HepG2 (cell line): ENCODE measurements around the gene CBFA2T2. TPM values are rescaled to one million over a fixed set of nuclear protein-coding genes. Genes with fewer than 3 reads are reported as not detected.

ENCODE experiments used
- EHMT2 ChIP-seq: fragments of 200-600 bp; sonication (generic); IDR thresholded peaks from 2 replicates; pipeline ENCODE4 v1.7.0; 2017; ENCODE audit warnings: antibody characterized with exemption, low read depth, low read length, borderline replicate concordance
- HNRNPL ChIP-seq: fragments of 200-400 bp; formaldehyde crosslinking; IDR thresholded peaks from 2 replicates; pipeline ENCODE4 v1.6.1; 2017; ENCODE audit warnings: mild to moderate bottlenecking, low read depth, low read length
- MLLT10 ChIP-seq: sonication (generic); formaldehyde crosslinking; IDR thresholded peaks from 2 replicates; pipeline ENCODE4 v1.4.0; 2020; ENCODE audit warnings: missing genetic modification reagents
- PITX1 ChIP-seq: sonication (generic); formaldehyde crosslinking; IDR thresholded peaks from 2 replicates; pipeline ENCODE4 v1.5.1; 2020; ENCODE audit warnings: mild to moderate bottlenecking, missing genetic modification reagents
- SCMH1 ChIP-seq: sonication (generic); formaldehyde crosslinking; IDR thresholded peaks from 2 replicates; pipeline ENCODE4 v1.9.0; 2021; ENCODE audit warnings: missing genetic modification reagents, mild to moderate bottlenecking, borderline replicate concordance
- TAF1 ChIP-seq: sonication (generic); formaldehyde crosslinking; IDR thresholded peaks from 2 replicates; pipeline ENCODE4 v1.4.0; 2020; ENCODE audit warnings: missing genetic modification reagents
- ZC3H13 ChIP-seq: sonication (generic); formaldehyde crosslinking; IDR thresholded peaks from 2 replicates; pipeline ENCODE4 v1.8.1; 2023; ENCODE audit warnings: mild to moderate bottlenecking, missing genetic modification reagents, moderate library complexity
- ZNF230 ChIP-seq: sonication (generic); formaldehyde crosslinking; IDR thresholded peaks from 2 replicates; pipeline ENCODE4 v1.4.0; 2020; ENCODE audit warnings: mild to moderate bottlenecking, missing genetic modification reagents
- ZNF296 ChIP-seq: sonication (generic); formaldehyde crosslinking; conservative IDR thresholded peaks from 2 replicates; pipeline ENCODE4 v1.5.0; 2020; ENCODE audit warnings: mild to moderate bottlenecking, missing genetic modification reagents
- polyA plus RNA-seq, 8 experiments: library from polyadenylated mRNA; depleted of rRNA in 3 of 8; stranded (reverse) in 7 of 8; unstranded in 1 of 8; fragments of >200 nt; fragmentation: Illumina TruSeq in 4 of 8; extraction: Trizol in 4 of 8; gene quantifications; 2 replicates each; pipeline versions ENCODE4 v1.2.1 to v1.2.3, GENCODE V29; 2011 to 2016; ENCODE audit warnings: low read depth in 4 of 8, missing spikeins in 1 of 8, mixed read lengths in 1 of 8; ENCODE audit not compliant: insufficient read depth in 1 of 8
- total RNA-seq, 5 experiments: library from RNA; depleted of rRNA; stranded (reverse); fragments of >200 nt; fragmentation: Illumina TruSeq; extraction: Trizol; gene quantifications; 2 replicates each; pipeline ENCODE4 v1.2.3, GENCODE V29; 2016; ENCODE audit warnings: low read depth in 1 of 5
- TF ChIP-seq, protein P1 (sequence below): sonication (generic); formaldehyde crosslinking; IDR thresholded peaks from 2 replicates; pipeline ENCODE4 v1.4.0; 2020; ENCODE audit warnings: mild to moderate bottlenecking, missing genetic modification reagents
- TF ChIP-seq, protein P2 (sequence below): sonication (generic); formaldehyde crosslinking; IDR thresholded peaks from 2 replicates; pipeline ENCODE4 v1.4.0; 2020; ENCODE audit warnings: missing genetic modification reagents
- TF ChIP-seq, protein P3 (sequence below): sonication (generic); formaldehyde crosslinking; IDR thresholded peaks from 2 replicates; pipeline ENCODE4 v1.4.0; 2020; ENCODE audit warnings: missing genetic modification reagents
- TF ChIP-seq, protein P4 (sequence below): sonication (generic); formaldehyde crosslinking; IDR thresholded peaks from 2 replicates; pipeline ENCODE4 v1.8.0; 2022; ENCODE audit warnings: mild to moderate bottlenecking, missing genetic modification reagents; ENCODE audit not compliant: insufficient replicate concordance

CBFA2T2 gene
- total and polyA plus RNA-seq, 2 of the 13 experiments (the other 11 are each of a cell fraction or from before 2014, with no cell fraction given): 6.3 to 21.2 TPM

DNA sequence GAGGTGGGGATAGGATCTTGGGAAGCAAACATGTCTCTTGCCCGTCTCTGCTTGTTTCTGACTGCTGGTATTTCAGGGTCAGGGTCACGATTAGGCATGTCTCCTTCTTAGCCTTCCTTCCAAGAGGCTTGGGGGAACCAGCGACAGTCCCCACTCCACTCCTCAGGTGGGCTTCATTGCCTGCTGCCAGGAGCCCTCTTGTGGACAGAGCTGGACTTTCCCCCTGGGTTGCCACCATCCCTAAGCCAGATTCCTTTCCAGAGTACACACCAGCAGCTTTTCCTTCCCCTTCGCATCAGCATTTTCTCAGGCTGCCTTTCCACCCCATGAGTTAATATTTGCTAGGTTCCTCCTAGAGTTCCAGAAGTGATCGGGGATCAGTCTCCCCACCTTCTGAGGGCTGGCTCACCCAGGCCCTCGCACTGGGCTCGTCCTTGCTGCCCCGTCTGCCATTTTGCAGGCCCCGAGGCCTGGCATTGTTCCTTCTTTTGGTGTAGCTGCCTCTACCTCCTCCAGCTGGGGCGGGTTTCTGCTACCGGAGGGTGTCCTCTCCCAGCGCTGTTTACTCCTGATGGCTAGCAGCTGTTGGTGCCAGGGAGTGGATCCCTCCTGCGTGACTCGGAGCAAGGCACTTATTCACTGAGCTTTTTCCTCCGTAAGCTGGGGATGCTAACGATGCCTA lies 163.5 kb downstream of the CBFA2T2 start (continued):
- TF ChIP-seq, protein P1, sequence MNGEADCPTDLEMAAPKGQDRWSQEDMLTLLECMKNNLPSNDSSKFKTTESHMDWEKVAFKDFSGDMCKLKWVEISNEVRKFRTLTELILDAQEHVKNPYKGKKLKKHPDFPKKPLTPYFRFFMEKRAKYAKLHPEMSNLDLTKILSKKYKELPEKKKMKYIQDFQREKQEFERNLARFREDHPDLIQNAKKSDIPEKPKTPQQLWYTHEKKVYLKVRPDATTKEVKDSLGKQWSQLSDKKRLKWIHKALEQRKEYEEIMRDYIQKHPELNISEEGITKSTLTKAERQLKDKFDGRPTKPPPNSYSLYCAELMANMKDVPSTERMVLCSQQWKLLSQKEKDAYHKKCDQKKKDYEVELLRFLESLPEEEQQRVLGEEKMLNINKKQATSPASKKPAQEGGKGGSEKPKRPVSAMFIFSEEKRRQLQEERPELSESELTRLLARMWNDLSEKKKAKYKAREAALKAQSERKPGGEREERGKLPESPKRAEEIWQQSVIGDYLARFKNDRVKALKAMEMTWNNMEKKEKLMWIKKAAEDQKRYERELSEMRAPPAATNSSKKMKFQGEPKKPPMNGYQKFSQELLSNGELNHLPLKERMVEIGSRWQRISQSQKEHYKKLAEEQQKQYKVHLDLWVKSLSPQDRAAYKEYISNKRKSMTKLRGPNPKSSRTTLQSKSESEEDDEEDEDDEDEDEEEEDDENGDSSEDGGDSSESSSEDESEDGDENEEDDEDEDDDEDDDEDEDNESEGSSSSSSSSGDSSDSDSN (CRISPR knock-in tag): no peak; the same call in 1 of the 2 replicates
- no peak for TF ChIP-seq HNRNPL
- 0 out of 2 replicates have a peak, but pooled peaks have one; percentile 29 for TF ChIP-seq ZNF230 (CRISPR knock-in tag)
- TF ChIP-seq PITX1 (CRISPR knock-in tag): 0 out of 2 replicates have a peak, but pooled peaks have one; percentile 65
- TF ChIP-seq ZNF296 (CRISPR knock-in tag): no peak
- TF ChIP-seq, protein P2, sequence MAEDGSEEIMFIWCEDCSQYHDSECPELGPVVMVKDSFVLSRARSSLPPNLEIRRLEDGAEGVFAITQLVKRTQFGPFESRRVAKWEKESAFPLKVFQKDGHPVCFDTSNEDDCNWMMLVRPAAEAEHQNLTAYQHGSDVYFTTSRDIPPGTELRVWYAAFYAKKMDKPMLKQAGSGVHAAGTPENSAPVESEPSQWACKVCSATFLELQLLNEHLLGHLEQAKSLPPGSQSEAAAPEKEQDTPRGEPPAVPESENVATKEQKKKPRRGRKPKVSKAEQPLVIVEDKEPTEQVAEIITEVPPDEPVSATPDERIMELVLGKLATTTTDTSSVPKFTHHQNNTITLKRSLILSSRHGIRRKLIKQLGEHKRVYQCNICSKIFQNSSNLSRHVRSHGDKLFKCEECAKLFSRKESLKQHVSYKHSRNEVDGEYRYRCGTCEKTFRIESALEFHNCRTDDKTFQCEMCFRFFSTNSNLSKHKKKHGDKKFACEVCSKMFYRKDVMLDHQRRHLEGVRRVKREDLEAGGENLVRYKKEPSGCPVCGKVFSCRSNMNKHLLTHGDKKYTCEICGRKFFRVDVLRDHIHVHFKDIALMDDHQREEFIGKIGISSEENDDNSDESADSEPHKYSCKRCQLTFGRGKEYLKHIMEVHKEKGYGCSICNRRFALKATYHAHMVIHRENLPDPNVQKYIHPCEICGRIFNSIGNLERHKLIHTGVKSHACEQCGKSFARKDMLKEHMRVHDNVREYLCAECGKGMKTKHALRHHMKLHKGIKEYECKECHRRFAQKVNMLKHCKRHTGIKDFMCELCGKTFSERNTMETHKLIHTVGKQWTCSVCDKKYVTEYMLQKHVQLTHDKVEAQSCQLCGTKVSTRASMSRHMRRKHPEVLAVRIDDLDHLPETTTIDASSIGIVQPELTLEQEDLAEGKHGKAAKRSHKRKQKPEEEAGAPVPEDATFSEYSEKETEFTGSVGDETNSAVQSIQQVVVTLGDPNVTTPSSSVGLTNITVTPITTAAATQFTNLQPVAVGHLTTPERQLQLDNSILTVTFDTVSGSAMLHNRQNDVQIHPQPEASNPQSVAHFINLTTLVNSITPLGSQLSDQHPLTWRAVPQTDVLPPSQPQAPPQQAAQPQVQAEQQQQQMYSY (CRISPR knock-in tag): no peak
- no peak for TF ChIP-seq EHMT2
- TF ChIP-seq MLLT10 (CRISPR knock-in tag): no peak
- TF ChIP-seq SCMH1 (CRISPR knock-in tag): no peak
- TF ChIP-seq ZC3H13 (CRISPR knock-in tag): peak; percentile 25; the same call in 1 of the 2 replicates
- TF ChIP-seq TAF1: no peak
- TF ChIP-seq, protein P3, sequence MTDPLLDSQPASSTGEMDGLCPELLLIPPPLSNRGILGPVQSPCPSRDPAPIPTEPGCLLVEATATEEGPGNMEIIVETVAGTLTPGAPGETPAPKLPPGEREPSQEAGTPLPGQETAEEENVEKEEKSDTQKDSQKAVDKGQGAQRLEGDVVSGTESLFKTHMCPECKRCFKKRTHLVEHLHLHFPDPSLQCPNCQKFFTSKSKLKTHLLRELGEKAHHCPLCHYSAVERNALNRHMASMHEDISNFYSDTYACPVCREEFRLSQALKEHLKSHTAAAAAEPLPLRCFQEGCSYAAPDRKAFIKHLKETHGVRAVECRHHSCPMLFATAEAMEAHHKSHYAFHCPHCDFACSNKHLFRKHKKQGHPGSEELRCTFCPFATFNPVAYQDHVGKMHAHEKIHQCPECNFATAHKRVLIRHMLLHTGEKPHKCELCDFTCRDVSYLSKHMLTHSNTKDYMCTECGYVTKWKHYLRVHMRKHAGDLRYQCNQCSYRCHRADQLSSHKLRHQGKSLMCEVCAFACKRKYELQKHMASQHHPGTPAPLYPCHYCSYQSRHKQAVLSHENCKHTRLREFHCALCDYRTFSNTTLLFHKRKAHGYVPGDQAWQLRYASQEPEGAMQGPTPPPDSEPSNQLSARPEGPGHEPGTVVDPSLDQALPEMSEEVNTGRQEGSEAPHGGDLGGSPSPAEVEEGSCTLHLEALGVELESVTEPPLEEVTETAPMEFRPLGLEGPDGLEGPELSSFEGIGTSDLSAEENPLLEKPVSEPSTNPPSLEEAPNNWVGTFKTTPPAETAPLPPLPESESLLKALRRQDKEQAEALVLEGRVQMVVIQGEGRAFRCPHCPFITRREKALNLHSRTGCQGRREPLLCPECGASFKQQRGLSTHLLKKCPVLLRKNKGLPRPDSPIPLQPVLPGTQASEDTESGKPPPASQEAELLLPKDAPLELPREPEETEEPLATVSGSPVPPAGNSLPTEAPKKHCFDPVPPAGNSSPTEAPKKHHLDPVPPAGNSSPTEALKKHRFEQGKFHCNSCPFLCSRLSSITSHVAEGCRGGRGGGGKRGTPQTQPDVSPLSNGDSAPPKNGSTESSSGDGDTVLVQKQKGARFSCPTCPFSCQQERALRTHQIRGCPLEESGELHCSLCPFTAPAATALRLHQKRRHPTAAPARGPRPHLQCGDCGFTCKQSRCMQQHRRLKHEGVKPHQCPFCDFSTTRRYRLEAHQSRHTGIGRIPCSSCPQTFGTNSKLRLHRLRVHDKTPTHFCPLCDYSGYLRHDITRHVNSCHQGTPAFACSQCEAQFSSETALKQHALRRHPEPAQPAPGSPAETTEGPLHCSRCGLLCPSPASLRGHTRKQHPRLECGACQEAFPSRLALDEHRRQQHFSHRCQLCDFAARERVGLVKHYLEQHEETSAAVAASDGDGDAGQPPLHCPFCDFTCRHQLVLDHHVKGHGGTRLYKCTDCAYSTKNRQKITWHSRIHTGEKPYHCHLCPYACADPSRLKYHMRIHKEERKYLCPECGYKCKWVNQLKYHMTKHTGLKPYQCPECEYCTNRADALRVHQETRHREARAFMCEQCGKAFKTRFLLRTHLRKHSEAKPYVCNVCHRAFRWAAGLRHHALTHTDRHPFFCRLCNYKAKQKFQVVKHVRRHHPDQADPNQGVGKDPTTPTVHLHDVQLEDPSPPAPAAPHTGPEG (CRISPR knock-in tag): 0 out of 2 replicates have a peak, but pooled peaks have one; percentile 20
- TF ChIP-seq, protein P4, sequence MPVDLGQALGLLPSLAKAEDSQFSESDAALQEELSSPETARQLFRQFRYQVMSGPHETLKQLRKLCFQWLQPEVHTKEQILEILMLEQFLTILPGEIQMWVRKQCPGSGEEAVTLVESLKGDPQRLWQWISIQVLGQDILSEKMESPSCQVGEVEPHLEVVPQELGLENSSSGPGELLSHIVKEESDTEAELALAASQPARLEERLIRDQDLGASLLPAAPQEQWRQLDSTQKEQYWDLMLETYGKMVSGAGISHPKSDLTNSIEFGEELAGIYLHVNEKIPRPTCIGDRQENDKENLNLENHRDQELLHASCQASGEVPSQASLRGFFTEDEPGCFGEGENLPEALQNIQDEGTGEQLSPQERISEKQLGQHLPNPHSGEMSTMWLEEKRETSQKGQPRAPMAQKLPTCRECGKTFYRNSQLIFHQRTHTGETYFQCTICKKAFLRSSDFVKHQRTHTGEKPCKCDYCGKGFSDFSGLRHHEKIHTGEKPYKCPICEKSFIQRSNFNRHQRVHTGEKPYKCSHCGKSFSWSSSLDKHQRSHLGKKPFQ (CRISPR knock-in tag): no peak
